Dendritic cell treated with granulocyte-macrophage colony-stimulating factor and Interleukin-4, amounts not matched to agents 40 ng/mL and 50 ng/mL, for 4 days (primary cell): Measurements from ENCODE around the gene PAGE2.
"Not testable (repeated sequence)": the region's sequence is repeated elsewhere in the genome, so short reads cannot be mapped to it uniquely, and the experiment has no call there.

Experiments used
- H3K27ac Mint-ChIP-seq: one replicate; pipeline ENCODE4 v1.8.0; 2022; ENCODE audit warnings: mild to moderate bottlenecking, mixed read lengths
- H3K27me3 Mint-ChIP-seq: one replicate; pipeline ENCODE4 v1.8.0; 2022; ENCODE audit warnings: mild to moderate bottlenecking, mixed read lengths
- H3K36me3 Mint-ChIP-seq: one replicate; pipeline ENCODE4 v1.8.0; 2022; ENCODE audit warnings: low read depth, mixed read lengths
- H3K4me1 Mint-ChIP-seq: one replicate; pipeline ENCODE4 v1.8.0; 2022; ENCODE audit warnings: low read depth, mixed read lengths
- H3K4me3 Mint-ChIP-seq: one replicate; pipeline ENCODE4 v1.8.0; 2022; ENCODE audit warnings: mild to moderate bottlenecking, moderate library complexity, mixed read lengths
- H3K9me3 Mint-ChIP-seq: one replicate; pipeline ENCODE4 v1.8.0; 2022; ENCODE audit warnings: mixed read lengths
- intact Hi-C: fragments of 100-400 bp; cut with micrococcal nuclease; formaldehyde crosslinking; loops from one replicate; pipeline ENCODE4 v1.15.0; 2022

The PAGE2 gene

GRCh38 chrX:55088795-55089489 lies at the start of gene PAGE2:
Gene PAGE2, plus strand, starts transcription at chrX:55089018. Its CDS starts 1,003 bp downstream, at chrX:55090021.
- H3K27ac Mint-ChIP-seq: no peak within 1 kb of the TSS
- H3K27me3 Mint-ChIP-seq: no peaks in the 10 kb centered on the region
- no peaks in the 10 kb centered on the region for H3K9me3 Mint-ChIP-seq
- no peaks in the 10 kb centered on the region for H3K36me3 Mint-ChIP-seq
- intact Hi-C loops: no loop called here
- H3K4me1 Mint-ChIP-seq: no peaks in the 10 kb centered on the region
- H3K4me3 Mint-ChIP-seq: no peak within 1 kb of the TSS

GRCh38 chrX:55039471-55039870 lies 49.3 kb upstream of the PAGE2 start:
- no peak overlapping the region for H3K27ac Mint-ChIP-seq
- intact Hi-C loops: no loop called here

GRCh38 chrX:55041514-55041913 lies 47.3 kb upstream of the PAGE2 start:
- Mint-ChIP-seq H3K36me3 (no peaks in the 10 kb centered on the region), H3K27me3 (no peaks in the 10 kb centered on the region), H3K4me3 (no peak overlapping the region), H3K9me3 (no peaks in the 10 kb centered on the region), H3K4me1 (no peaks in the 10 kb centered on the region), H3K27ac (no peak overlapping the region)
- intact Hi-C loops: no loop called here

More at GRCh38 chrX:55039471-55039870, 49.3 kb upstream of the PAGE2 start:
- H3K4me3 Mint-ChIP-seq: no peak overlapping the region
- H3K4me1 Mint-ChIP-seq: no peaks in the 10 kb centered on the region
- H3K9me3 Mint-ChIP-seq: no peaks in the 10 kb centered on the region
- no peaks in the 10 kb centered on the region for H3K27me3 Mint-ChIP-seq
- no peaks in the 10 kb centered on the region for H3K36me3 Mint-ChIP-seq

- H3K36me3 Mint-ChIP-seq, intact Hi-C loops, H3K27me3 Mint-ChIP-seq: not testable (repeated sequence)
These were observed 38.2 kb upstream of the PAGE2 start for GRCh38 chrX:55050599-55050998.

GRCh38 chrX:55056820-55057674 lies 31.8 kb upstream of the PAGE2 start:
- intact Hi-C loops: loop anchor here (1.0 kb wide), 1 partner anchor 166 kb away; no protein-coding TSS in a partner anchor
- no peaks in the 10 kb centered on the region for H3K36me3 Mint-ChIP-seq
- no peak overlapping the region for H3K27ac Mint-ChIP-seq
- no peak overlapping the region for H3K4me3 Mint-ChIP-seq
- peaks cover 5% of the 10 kb centered on the region for H3K4me1 Mint-ChIP-seq
- peaks cover 8% of the 10 kb centered on the region for H3K27me3 Mint-ChIP-seq
- H3K9me3 Mint-ChIP-seq: no peaks in the 10 kb centered on the region

More at GRCh38 chrX:55050599-55050998, 38.2 kb upstream of the PAGE2 start:
- H3K27ac Mint-ChIP-seq, H3K9me3 Mint-ChIP-seq, H3K4me1 Mint-ChIP-seq, H3K4me3 Mint-ChIP-seq: not testable (repeated sequence)

GRCh38 chrX:55057675-55058249 lies 31.1 kb upstream of the PAGE2 start:
- intact Hi-C loops: loop anchor here (1.0 to 2.0 kb wide), 2 partner anchors 166 to 417 kb away; no protein-coding TSS in a partner anchor
- H3K9me3 Mint-ChIP-seq: no peaks in the 10 kb centered on the region
- peaks cover 8% of the 10 kb centered on the region for H3K27me3 Mint-ChIP-seq
- H3K4me1 Mint-ChIP-seq: peaks cover 5% of the 10 kb centered on the region
- H3K4me3 Mint-ChIP-seq: no peak overlapping the region
- no peaks in the 10 kb centered on the region for H3K36me3 Mint-ChIP-seq
- no peak overlapping the region for H3K27ac Mint-ChIP-seq

GRCh38 chrX:55067180-55067579 lies 21.6 kb upstream of the PAGE2 start:
- H3K9me3 Mint-ChIP-seq, H3K27me3 Mint-ChIP-seq, H3K27ac Mint-ChIP-seq, H3K4me3 Mint-ChIP-seq, intact Hi-C loops, H3K4me1 Mint-ChIP-seq, H3K36me3 Mint-ChIP-seq: not testable (repeated sequence)

- Mint-ChIP-seq H3K4me3 (no peak overlapping the region), H3K4me1 (no peaks in the 10 kb centered on the region), H3K36me3 (no peaks in the 10 kb centered on the region), H3K27ac (no peak overlapping the region), H3K9me3 (no peaks in the 10 kb centered on the region), H3K27me3 (no peaks in the 10 kb centered on the region)
- intact Hi-C loops: no loop called here
These were observed 16.5 kb upstream of the PAGE2 start for GRCh38 chrX:55072286-55072685.

- Mint-ChIP-seq H3K27ac (no peak within 1 kb of the TSS), H3K4me1 (no peaks in the 10 kb centered on the region), H3K4me3 (no peak within 1 kb of the TSS), H3K36me3 (no peaks in the 10 kb centered on the region), H3K9me3 (no peaks in the 10 kb centered on the region), H3K27me3 (no peaks in the 10 kb centered on the region)
- intact Hi-C loops: no loop called here
These were observed 13.9 kb upstream of the PAGE2 start, which contains the start of gene PAGE2B for GRCh38 chrX:55074851-55075467. Gene PAGE2B, plus strand, starts transcription at chrX:55075030. Its CDS starts 1,012 bp downstream, at chrX:55076042.

- Mint-ChIP-seq H3K4me1 (no peaks in the 10 kb centered on the region), H3K9me3 (no peaks in the 10 kb centered on the region), H3K4me3 (no peak overlapping the region), H3K27ac (no peak overlapping the region), H3K36me3 (no peaks in the 10 kb centered on the region), H3K27me3 (no peaks in the 10 kb centered on the region)
- intact Hi-C loops: no loop called here
These were observed 9.9 kb downstream of the PAGE2 start for GRCh38 chrX:55098691-55099090.

GRCh38 chrX:55099162-55099561 lies 10.3 kb downstream of the PAGE2 start:
- intact Hi-C loops: no loop called here
- Mint-ChIP-seq H3K4me3 (no peak overlapping the region), H3K27ac (no peak overlapping the region), H3K4me1 (no peaks in the 10 kb centered on the region), H3K27me3 (no peaks in the 10 kb centered on the region), H3K9me3 (no peaks in the 10 kb centered on the region), H3K36me3 (no peaks in the 10 kb centered on the region)

GRCh38 chrX:55102754-55103153 lies 13.9 kb downstream of the PAGE2 start:
- no peaks in the 10 kb centered on the region for H3K4me1 Mint-ChIP-seq
- H3K27ac Mint-ChIP-seq: no peak overlapping the region
- intact Hi-C loops: no loop called here
- H3K9me3 Mint-ChIP-seq: no peaks in the 10 kb centered on the region
- no peaks in the 10 kb centered on the region for H3K27me3 Mint-ChIP-seq
- H3K4me3 Mint-ChIP-seq: no peak overlapping the region
- no peaks in the 10 kb centered on the region for H3K36me3 Mint-ChIP-seq

GRCh38 chrX:55107262-55107661 lies 18.4 kb downstream of the PAGE2 start:
- intact Hi-C loops: no loop called here
- Mint-ChIP-seq H3K9me3 (no peaks in the 10 kb centered on the region), H3K27ac (no peak overlapping the region), H3K27me3 (no peaks in the 10 kb centered on the region), H3K4me3 (no peak overlapping the region), H3K4me1 (no peaks in the 10 kb centered on the region), H3K36me3 (no peaks in the 10 kb centered on the region)

GRCh38 chrX:55107911-55108310 lies 19.1 kb downstream of the PAGE2 start:
- H3K9me3 Mint-ChIP-seq: no peaks in the 10 kb centered on the region
- H3K4me3 Mint-ChIP-seq: no peak overlapping the region
- no peaks in the 10 kb centered on the region for H3K27me3 Mint-ChIP-seq
- H3K27ac Mint-ChIP-seq: no peak overlapping the region
- no peaks in the 10 kb centered on the region for H3K4me1 Mint-ChIP-seq
- H3K36me3 Mint-ChIP-seq: no peaks in the 10 kb centered on the region
- intact Hi-C loops: no loop called here
